PC-9 (cell line): Measurements from ENCODE around the gene CTNNA3. TPM values are rescaled to one million over a fixed set of nuclear protein-coding genes. Genes with fewer than 3 reads are reported as not detected.

Experiments used
- BruUV-seq: library from RNA; stranded (reverse); fragments of 400-500 nt; replicated peaks from 2 replicates; lab custom pipeline; 2021; lab: Mats Ljungman, UMichigan
- CTCF ChIA-PET: fragments of 300-600 bp; sonication (Branson Sonifier 250); formaldehyde crosslinking; loops from one replicate; lab custom pipeline; 2022; ENCODE audit warnings: antibody characterized with exemption; lab: Charles Lee
- POLR2A ChIA-PET: fragments of 300-600 bp; sonication (Branson Sonifier 250); formaldehyde crosslinking; loops from one replicate; lab custom pipeline; 2022; ENCODE audit warnings: antibody characterized with exemption; ENCODE audit not compliant: unreplicated experiment; lab: Charles Lee
- DNase-seq, 2 experiments: peaks; one replicate each; pipeline versions ENCODE4 v3.0.0 to v3.0.0-alpha.2; 2015 to 2022; ENCODE audit warnings: mixed read lengths in 1 of 2
- H2AFZ ChIP-seq: fragments of 200-600 bp; sonication (generic); 2 replicates; pipeline ENCODE4 v1.8.1; 2017; ENCODE audit warnings: antibody characterized with exemption
- H3F3A ChIP-seq: fragments of 200-600 bp; sonication (generic); 2 replicates; pipeline ENCODE4 v1.8.1; 2017; ENCODE audit warnings: antibody characterized with exemption, mild to moderate bottlenecking, low read depth; ENCODE audit not compliant: insufficient read depth
- H3K27ac ChIP-seq: fragments of 200-600 bp; sonication (generic); 2 replicates; pipeline ENCODE4 v1.6.1; 2016; ENCODE audit warnings: mixed run types
- H3K27me3 ChIP-seq: fragments of 200-600 bp; sonication (generic); 2 replicates; pipeline ENCODE4 v1.6.1; 2016; ENCODE audit warnings: low read depth, mixed run types; ENCODE audit not compliant: insufficient read depth
- H3K36me3 ChIP-seq: fragments of 200-600 bp; sonication (generic); 2 replicates; pipeline ENCODE4 v1.6.1; 2016; ENCODE audit warnings: low read depth, mixed run types
- H3K4me1 ChIP-seq: fragments of 200-600 bp; sonication (generic); replicated peaks from 2 replicates; pipeline ENCODE4 v1.6.1; 2016; ENCODE audit warnings: mixed run types; ENCODE audit not compliant: insufficient read depth
- H3K4me2 ChIP-seq: fragments of 200-600 bp; sonication (generic); 2 replicates; pipeline ENCODE4 v1.6.1; 2017; ENCODE audit warnings: mixed run types
- H3K4me3 ChIP-seq: fragments of 200-600 bp; sonication (generic); 2 replicates; pipeline ENCODE4 v1.6.1; 2016; ENCODE audit warnings: mixed run types
- H3K79me2 ChIP-seq: fragments of 200-600 bp; sonication (generic); 2 replicates; pipeline ENCODE4 v1.6.1; 2017; ENCODE audit warnings: low read depth, mixed run types
- H3K9me2 ChIP-seq: fragments of 200-600 bp; sonication (generic); 2 replicates; pipeline ENCODE4 v1.8.1; 2017; ENCODE audit warnings: mild to moderate bottlenecking; ENCODE audit not compliant: insufficient read depth
- H3K9me3 ChIP-seq: fragments of 200-600 bp; sonication (generic); 2 replicates; pipeline ENCODE4 v1.8.1; 2016; ENCODE audit warnings: low read depth; ENCODE audit not compliant: insufficient read depth
- H4K20me1 ChIP-seq: fragments of 200-600 bp; sonication (generic); 2 replicates; pipeline ENCODE4 v1.8.1; 2017; ENCODE audit not compliant: insufficient read depth
- CTCF ChIP-seq: fragments of 200-600 bp; sonication (generic); conservative IDR thresholded peaks from 2 replicates; pipeline ENCODE4 v1.6.1; 2017; ENCODE audit warnings: mixed run types, antibody characterized with exemption, mild to moderate bottlenecking, moderate library complexity
- EZH2 ChIP-seq: fragments of 200-600 bp; sonication (generic); IDR thresholded peaks from 2 replicates; pipeline ENCODE4 v1.8.0; 2017; ENCODE audit warnings: antibody characterized with exemption, low read depth
- intact Hi-C: fragments of 100-400 bp; cut with micrococcal nuclease; formaldehyde crosslinking; loops from one replicate; pipeline ENCODE4 v1.10.0; 2022; ENCODE audit not compliant: unreplicated experiment
- total RNA-seq: library from RNA; stranded (reverse); gene quantifications from 2 replicates; pipeline ENCODE4 v1.2.3, GENCODE V29; 2021

The CTNNA3 gene
- total RNA-seq, 1 experiment from 2014 or later = not detected

- no peak for DNase-seq
- Histone ChIP-seq H2AFZ (no peak overlapping the region), H3K4me1 (no peaks in the 10 kb centered on the region), H3F3A (no peaks in the 10 kb centered on the region; the same call in 1 of the 2 replicates), H3K79me2 (no peaks in the 10 kb centered on the region), H3K4me3 (no peak overlapping the region), H3K9me2 (peaks cover 5% of the 10 kb centered on the region; the same call in 1 of the 2 replicates), H3K36me3 (no peaks in the 10 kb centered on the region), H3K27ac (no peak overlapping the region), H3K9me3 (no peaks in the 10 kb centered on the region; the same call in 1 of the 2 replicates), H3K27me3 (no peaks in the 10 kb centered on the region), H3K4me2 (no peak overlapping the region), H4K20me1 (no peaks in the 10 kb centered on the region)
- ChIA-PET CTCF (no interaction called here), POLR2A (no interaction called here)
- TF ChIP-seq CTCF = no peak
- TF ChIP-seq EZH2 = no peak
- intact Hi-C loops = no loop called here
- no TSS peak for BruUV-seq
Measured at GRCh38 chr10:66215920-66216319, 1480.1 kb downstream of the CTNNA3 start.

- POLR2A ChIA-PET = no interaction called here
- no peaks in the 10 kb centered on the region for H3K4me1 ChIP-seq
- H3K9me2 ChIP-seq = peaks cover 5% of the 10 kb centered on the region; the same call in 1 of the 2 replicates
- H2AFZ ChIP-seq = no peak overlapping the region
- H3K4me2 ChIP-seq = no peak overlapping the region
- BruUV-seq = no TSS peak
- no peaks in the 10 kb centered on the region for H3K79me2 ChIP-seq
- no peak overlapping the region for H3K27ac ChIP-seq
- no peak for DNase-seq
- no peaks in the 10 kb centered on the region; the same call in 1 of the 2 replicates for H3K9me3 ChIP-seq
- no peaks in the 10 kb centered on the region for H4K20me1 ChIP-seq
- no peak for TF ChIP-seq CTCF
- TF ChIP-seq EZH2 = no peak
- no peaks in the 10 kb centered on the region for H3K36me3 ChIP-seq
- intact Hi-C loops = no loop called here
- no peaks in the 10 kb centered on the region for H3K27me3 ChIP-seq
- no peak overlapping the region for H3K4me3 ChIP-seq
- CTCF ChIA-PET = no interaction called here
- H3F3A ChIP-seq = no peaks in the 10 kb centered on the region; the same call in 1 of the 2 replicates
Measured at GRCh38 chr10:66214721-66215404, 1481.1 kb downstream of the CTNNA3 start.

- H3K36me3 ChIP-seq = no peaks in the 10 kb centered on the region
- no TSS peak for BruUV-seq
- TF ChIP-seq EZH2 = no peak
- no peak for TF ChIP-seq CTCF
- H3K27ac ChIP-seq = no peak overlapping the region
- no peaks in the 10 kb centered on the region for H3K27me3 ChIP-seq
- no peaks in the 10 kb centered on the region for H3K79me2 ChIP-seq
- DNase-seq = no peak
- H3K9me2 ChIP-seq = peaks cover 5% of the 10 kb centered on the region; the same call in 1 of the 2 replicates
- H4K20me1 ChIP-seq = no peaks in the 10 kb centered on the region
- H2AFZ ChIP-seq = no peak overlapping the region
- H3K9me3 ChIP-seq = no peaks in the 10 kb centered on the region
- no peaks in the 10 kb centered on the region; the same call in 1 of the 2 replicates for H3F3A ChIP-seq
- POLR2A ChIA-PET = no interaction called here
- CTCF ChIA-PET = no interaction called here
- intact Hi-C loops = no loop called here
- no peaks in the 10 kb centered on the region for H3K4me1 ChIP-seq
- no peak overlapping the region for H3K4me3 ChIP-seq
- no peak overlapping the region for H3K4me2 ChIP-seq
Measured at GRCh38 chr10:66209025-66209424, 1487.0 kb downstream of the CTNNA3 start.
